Suppressor macrophage treated with lipopolysaccharide for 1 hour (primary cell): ENCODE results near the gene TEX53.

Experiments
- DNase-seq, 3 donors: peaks; one replicate each; pipeline ENCODE4 v3.0.0-alpha.2; 2020 to 2022

The TEX53 gene

DNA sequence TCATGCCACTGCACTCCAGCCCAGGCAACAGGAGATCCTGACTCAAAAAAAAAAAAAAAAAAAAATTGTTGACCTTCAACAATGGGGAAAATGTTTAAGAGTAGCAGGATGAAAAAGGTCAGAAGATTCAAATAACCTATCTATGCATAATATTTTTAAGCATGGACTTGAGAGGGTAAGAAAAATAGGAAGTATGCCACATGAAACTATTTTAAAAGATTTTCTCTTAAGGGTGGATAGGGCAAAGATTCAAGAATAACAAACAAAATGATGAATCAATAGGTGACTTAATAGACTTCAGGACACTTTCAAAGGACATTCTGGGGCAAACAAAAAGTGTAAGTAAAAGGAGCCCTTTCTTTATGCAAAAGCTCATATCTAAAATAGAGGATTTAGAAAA is 21.2 kb upstream of the TEX53 start:
- DNase-seq, result peak in 2 of 3 donors; percentile 27 to 37

DNA sequence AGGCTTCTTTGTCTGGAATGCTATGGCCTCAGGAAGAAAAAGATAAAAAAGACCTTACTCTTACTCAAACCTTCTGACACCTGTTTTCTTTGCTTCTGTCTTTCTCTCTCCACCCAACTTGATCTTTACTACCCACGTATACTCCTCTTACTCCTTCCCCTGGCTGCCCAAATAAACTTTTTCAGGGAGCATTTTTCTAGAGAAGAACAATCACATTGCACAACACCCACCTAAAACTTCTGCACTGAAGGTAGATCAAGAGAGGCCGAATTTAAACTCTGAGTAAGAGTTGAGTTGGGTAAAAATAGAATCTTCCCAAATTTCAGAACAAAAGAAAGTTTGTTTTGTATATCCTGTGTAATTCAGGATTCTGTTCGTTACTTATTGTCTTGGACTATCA is 20.5 kb upstream of the TEX53 start:
- no peak for DNase-seq

DNA sequence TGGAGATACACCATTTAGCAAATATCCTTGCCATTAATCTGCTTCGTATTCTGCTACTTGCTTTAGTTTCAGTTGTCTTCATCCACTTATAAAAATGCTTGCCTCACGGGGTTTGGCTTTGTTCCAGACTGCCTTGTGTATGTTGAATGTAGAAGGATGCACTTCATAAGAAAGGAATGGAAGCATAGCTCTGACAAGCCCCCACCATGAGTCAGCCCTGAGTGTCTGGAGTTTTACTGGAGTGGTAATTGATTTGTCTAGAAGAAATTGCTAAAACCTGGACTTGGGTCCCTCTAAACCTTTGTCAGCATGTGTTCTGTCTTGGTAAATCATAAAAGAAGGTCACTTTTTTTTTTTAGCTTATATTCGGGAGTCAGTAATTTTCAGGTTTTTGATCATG is 19.8 kb upstream of the TEX53 start:
- DNase-seq, result peak; percentile 82 to 85 (median 83)

DNA sequence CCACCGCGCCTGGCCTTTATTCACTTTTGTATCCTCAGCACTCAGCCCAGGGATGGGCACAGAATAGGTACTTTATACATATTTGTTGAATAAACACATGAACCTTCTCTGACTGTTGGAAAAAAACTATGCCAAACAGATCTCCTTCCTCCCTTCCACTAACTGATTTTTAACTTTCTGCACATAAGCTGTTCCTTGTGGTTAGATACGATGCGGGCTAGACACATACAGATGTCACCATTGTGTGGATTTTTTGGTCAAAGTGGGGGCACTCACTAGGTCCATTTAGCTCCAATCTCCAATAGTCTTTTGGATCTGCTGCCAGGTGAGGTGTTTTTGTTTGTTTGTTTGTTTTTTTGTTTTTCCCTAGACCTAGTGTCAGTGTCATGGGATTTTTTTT is 19.3 kb upstream of the TEX53 start:
- DNase-seq, result no peak

DNA sequence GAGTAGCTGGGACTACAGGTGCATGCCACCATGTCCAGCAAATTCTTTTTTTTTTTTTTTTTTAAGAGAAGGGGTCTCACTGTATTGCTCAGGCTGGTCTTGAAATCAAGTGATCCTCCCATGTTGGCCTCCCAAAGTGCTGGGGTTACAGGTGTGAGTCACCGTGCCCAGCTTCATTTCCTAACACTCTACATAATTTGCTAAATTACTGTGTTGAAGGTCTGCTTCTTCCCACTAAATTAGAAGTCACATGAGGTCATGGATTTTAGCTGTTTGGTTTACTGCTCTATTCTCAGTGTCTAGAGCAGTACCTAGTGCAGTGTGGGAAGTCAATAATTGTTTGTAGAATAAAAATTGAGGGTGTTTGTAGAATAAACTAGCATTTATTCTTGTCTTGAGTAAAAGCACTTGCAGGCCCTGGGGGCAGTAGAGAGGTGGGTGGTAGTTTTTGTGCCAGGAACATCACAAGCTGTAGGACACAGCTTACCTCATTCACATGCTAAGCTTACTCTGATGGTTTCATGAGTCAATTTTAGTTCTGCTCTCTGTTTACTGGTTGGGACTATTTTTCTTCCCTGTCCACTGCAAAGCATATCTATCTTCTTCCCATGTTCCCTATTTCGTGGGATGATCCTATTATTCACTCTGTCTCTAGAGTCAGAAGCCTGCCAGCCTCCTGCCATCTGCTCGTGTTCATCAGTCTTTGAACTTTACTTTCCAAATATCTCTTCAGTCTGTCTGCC is 17.4 kb upstream of the TEX53 start:
- peak; percentile 33 to 50 (median 40) for DNase-seq

DNA sequence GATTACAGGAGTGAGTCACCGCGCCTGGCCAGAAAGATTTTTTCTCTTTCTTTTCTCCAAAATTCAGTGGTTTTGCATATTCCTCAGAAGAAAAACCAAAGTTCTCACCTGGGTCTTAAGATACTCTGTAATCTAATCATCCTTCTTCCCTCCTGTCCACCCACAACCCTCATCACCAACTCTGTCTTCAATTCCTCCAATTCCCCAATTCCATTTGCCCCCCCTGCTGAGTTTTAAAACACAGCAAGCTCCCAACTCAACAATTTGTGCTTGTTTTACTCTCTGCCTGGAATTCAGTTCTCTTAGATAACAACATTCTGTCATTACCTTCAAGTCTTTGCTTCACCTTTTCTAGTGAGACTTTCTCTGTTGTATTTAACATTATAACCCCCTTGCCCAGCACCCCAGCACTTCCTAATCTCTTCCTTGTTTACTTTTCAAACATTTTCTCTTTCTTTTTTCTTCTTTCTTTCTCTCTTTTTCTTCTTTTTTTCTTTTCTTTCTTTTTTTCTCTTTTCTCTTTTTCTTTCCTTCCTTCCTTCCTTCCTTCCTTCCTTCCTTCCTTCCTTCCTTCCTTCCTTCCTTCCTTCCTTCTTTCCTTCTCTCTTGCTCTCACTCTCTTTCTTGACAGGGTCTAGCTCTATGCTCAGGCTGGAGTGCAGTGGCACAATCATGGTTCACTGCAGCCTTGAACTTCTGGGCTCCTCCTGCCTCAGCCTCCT is 16.6 kb upstream of the TEX53 start:
- no peak for DNase-seq

DNA sequence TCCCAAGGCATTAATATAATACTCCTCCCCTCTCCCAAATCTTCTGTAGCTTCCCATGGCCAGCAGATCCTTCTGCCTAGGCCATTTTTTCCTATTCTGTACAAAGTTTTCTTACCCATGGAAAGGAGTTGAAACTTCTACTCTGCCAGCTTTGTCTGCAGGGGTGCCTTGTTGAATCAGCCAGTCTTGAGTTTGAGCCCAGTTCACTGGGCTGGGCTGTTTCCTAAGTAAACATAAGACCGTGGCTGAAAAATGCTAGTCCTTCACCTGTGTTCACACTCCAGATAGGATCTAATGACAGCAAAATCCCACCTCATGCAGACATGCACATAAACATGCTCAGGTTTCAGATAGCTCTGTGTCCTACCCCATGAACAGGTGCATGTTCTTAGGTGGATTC is 14.0 kb upstream of the TEX53 start:
- no peak for DNase-seq

DNA sequence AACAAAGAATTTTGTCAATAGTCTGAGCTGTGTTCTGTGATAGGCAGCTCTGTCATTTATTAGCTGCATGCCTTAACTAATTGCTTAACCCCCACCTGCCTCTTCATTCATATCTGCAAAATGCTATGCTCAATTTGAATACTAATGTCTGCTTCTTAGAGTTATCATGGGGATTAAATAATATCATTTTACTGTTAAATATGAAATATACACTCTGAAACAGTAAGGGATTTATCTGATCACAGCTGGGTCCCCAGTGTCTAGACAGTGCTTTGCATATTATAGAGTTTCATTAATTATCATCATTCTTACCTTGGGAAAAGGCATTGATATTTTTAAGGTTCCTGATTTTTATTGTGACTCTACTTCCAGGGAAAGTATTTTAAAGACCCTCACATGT is 12.4 kb upstream of the TEX53 start:
- no peak for DNase-seq

DNA sequence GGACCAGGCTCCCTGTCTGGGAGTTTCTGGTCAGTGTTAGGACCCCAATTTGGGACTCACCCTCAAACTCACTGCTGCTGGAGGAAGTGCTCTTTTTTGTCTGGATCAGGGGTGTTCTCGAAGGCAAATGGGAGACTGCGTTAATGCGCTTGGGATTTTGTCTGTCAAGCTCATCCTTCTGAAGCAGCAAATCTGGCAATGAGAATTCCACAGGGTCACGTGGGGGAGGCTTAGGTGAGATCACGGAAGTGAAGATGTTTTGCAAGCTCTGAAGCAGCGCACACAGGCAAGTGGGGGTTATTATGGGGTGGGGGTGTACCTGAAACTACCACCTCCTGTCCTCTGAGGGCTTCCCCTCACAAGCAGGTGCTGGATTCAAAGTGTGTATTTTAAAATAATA is 10.5 kb upstream of the TEX53 start:
- DNase-seq, result no peak

DNA sequence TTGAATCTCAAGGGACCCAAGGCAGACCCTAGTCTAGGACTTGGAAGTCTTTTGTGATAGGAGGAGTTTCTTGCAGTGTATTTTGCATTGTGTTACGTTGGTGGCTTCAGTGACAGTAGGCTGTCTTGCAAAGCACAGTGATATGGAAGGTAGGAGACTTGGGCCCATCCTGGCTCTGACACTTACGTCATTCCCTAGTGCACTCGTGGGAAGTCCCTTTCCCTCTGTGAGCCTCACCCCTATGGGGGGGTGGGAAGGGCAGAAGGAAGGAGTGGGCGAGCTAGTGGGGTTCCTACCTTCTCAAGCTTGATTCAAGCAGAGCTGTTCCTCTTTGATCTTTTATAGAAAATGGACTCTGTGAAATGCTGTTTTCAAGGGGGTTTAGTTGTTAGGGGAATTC is 9.2 kb upstream of the TEX53 start:
- DNase-seq, result peak; percentile 77 to 87 (median 79)

DNA sequence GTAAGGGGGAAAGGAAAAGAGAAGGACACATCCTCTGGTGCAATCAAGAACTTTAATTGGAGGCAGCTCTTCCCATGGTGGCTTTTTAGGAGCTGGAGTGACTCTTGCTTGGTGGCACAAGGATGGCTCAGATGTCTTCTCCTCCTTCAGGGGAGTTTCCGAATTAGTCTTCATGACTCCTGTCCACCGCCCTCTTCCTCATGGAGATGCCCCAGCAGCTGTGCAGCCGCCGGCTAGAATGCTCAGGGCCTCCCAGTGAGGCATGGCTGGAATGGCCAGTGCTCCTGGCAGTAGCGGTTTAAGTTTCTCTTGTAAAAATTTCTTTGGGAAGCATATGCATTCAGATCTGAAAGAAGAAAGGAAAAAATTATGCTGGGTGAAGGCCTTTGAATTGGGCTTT is 8.8 kb upstream of the TEX53 start:
- peak; percentile 65 to 80 (median 79) for DNase-seq

DNA sequence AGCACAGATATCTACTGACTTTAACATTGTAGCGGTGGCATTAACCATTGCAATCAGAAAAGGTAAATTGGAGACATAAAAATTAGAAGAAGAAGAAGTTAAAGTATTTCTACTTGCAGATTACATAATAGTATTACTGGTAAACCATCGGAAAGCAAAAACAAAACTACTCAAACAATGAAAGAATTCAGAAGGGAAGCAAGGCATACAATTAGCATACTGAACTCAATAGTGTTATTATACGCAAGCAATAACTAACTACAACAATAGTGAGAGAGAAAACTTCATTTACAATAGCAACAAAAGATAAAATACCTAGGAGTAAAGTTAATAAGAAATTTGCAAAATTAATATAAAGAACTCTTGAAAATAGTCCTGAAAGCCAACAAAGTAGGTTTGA is 6.6 kb upstream of the TEX53 start:
- no peak for DNase-seq

DNA sequence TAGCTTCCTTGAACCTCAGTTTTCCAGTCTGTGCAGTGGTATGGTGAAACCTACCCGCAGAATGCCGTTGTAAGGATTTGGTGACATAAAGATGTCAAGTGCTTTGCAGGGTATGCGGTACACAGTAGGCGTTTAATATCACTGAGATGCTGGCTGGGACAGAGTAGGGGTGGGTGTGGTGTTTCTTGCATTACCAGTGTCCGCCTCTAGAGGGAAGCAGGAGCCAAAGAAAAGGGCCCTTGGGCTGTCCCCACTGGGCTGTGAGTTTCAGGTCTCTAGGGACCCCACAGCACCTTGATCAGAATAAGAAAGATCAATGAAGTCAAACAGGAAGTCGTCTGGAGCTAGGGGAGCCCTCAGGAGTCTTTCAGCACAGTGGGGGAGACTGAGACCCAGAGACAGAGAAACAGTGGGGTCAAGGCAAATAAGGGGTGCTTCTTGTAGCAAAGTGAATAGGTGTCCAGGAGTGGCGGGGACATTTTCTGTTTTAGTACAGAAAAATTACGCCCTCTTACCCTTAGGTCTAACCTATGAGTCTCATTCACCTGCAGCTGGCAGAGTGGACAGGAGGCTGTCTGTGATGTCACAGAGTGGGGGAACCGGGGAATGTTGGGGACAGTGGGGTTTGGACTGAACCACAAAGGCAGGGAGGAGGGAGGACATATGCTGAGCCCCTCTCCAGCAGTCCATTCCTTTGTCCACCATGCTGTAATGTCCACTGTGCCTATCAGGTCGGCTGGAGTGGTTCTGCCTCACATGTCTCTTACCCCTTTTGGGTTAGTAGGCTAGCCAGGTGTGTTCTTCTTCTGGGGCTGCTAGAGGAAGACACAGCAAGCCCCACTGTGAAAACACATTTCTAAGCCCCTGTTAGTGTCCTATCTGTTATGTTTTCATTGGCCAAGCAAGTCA is 4.7 kb upstream of the TEX53 start:
- DNase-seq, result peak; percentile 49 to 81 (median 73)

DNA sequence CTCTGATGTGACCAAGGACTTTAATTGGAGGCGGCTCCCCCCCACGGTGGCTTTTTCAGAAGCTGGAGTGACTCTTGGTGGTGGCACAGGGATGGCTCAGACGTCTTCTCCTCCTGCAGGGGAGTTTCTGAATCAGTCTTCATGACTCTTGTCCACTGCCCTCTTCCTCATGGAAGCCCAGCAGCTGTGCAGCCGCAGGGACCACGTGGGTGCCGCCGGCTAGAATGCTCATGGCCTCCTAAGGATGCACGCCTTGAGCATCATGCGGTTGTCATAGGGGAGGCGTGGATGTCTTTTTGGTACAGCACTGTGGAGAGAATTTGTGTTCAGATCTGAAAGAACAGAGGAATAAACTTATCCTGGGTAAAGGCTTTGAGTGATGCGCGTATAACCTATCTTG is 1.3 kb downstream of the TEX53 start:
- peak in 2 of 3 donors; percentile 25 to 32 for DNase-seq

DNA sequence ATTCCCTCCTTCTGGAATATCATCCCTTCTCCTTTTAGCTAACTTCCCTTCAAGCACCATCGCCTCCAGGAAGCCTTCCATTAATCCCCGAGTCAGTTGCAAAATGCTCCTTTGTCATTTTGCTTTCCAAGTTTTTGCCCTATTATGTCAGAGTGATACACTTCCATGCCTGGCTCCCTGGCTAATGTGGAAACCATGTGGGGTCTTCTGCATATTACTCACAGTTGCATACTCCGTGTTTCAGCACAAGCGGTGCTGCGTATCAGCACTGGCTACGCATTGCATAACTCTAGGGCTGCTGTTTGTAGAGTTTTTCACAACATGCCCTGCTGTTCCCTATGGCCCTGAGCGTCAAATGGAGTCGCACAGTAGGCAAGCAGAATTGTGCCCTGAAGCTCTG is 1.9 kb downstream of the TEX53 start:
- peak; percentile 61 to 69 (median 64) for DNase-seq

DNA sequence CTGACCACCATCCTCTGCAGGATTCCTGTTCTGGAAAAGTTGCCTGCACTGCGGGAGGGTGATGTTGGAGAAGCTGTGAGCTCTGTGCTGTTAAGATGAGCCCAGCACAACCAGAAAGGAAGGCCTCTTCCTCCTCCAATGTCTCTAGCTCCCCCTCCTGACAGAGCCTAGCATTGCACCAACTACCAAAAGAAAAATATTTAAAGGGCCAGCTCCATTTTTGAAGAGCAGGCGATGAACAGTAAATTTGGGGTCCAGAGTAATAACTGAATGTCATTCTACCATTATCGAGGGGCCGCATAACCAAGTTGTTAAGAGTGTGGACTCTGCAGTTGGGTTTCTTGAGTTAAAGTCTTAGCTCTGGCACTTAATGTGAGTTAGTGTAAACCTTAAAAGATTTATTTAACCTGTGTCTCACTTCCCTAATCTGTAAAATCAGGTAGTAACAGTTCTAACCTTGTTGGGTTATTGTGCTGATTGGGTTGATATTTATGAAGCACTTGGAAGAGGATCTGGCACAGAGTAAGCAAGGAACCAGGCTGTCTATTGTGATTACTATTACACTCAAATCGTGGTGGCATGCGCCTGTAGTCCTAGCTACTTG is 3.9 kb downstream of the TEX53 start:
- DNase-seq, result peak; percentile 85 to 90 (median 85)

DNA sequence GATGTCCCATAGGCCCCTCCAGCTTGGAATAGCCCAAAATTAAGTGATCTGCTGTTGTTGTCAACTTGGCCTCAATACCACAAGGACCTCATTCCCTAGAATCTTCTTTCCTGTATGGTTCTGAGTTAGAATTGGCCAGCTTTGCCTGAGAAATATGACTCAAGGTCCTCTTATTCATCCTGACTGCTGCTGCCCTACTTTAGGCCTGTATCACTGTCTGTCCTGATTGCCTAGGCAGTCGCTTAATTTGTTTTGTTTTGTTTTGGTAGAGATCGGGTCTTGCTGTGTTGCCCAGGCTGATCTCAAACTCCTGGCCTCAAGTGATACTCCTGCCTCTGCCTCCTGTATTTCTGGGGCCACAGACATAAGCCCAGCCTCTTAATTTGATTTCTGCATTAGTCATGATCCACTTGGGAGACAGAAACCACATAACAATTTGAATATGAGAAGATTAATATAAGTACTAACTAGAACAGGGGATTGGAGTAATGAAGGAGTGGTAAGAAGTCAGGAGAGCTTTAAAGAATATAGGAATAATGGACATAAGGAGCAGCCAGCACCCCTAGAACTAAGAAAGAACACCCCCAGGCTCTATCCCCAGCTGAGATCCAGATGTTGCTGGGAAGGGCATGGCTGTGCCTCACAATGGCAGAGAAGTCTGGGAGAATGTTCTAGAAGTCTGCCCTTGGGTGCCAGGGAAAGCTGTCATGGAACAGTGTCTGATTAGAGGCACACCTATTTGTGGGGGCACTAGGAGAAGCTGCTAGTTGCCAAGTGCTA is 4.6 kb downstream of the TEX53 start:
- DNase-seq, result no peak

DNA sequence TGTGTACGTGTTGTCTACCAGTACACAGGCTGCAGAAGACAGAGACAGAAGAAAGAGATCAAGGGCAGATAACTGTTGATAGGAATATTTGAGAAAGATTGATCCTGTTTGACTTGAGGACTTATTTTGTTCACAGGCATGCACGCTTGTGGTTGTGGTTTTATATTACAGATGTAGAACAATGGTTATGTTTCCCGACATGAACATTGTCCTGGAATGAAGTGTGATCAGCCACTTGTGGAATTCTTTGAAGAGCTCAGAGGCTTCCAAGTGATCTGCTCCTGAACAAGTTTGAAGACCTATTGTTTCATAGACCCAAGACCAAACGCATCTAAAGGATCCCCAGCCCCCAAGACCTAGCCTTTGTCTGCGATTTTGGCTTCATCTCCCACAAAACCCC is 13.7 kb downstream of the TEX53 start:
- no peak for DNase-seq

DNA sequence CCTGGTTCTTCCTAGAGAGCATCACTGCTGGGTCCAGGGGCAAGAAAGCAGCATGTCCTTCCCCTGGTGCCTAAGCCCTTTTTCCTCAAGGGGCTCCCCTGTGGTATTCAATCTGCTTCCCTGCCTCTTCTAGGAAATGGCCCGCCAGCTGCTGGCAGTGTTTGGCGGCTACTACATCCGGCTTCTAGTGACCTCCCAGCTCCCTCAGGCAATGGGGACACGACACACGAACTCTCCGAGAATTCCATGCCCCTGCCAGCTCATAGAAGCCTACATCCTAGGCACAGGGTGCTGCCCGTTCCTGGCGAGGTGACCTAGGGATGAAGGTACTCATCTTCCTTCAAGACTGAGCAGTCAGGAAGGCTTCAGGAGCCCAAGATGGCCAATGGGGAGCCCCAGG is 14.6 kb downstream of the TEX53 start:
- DNase-seq, result no peak

DNA sequence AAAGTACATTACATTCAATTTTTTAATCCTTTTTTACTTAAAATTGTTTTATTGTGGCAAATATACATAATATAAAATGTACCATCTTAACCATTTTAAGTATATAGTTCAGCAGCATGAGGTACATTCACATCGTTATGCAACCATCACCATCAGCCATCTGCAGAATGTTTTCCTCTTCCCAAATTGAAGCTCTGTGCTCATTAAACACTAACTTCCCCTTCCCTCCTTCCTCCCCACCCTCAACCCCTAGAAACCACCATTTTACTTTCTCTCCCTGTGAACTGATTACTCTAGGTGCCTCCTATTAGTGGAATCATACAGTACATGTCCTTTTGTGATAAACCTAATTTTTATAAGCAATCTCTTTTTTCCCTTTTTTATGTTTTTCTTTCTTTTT is 15.6 kb downstream of the TEX53 start:
- peak; percentile 33 to 50 (median 48) for DNase-seq

DNA sequence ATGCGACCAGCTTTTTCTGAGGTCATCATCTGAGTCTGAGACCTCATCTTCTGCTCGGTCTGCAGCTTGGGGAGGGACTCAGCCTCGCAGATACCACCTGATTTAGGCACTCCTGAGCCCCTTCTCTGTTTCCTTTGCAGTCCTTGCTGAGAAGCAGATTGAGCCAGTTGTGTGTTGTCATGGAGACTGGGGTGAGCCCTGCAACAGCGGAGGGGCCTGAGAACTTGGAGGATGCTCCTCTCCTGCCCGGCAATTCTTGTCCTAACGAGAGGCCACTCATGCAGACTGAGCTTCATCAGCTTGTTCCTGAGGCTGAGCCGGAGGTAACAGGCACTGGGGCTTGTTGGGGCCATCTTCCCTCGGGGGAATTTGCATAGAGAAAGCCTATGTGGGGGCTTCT is 19.2 kb downstream of the TEX53 start:
- DNase-seq, result no peak

DNA sequence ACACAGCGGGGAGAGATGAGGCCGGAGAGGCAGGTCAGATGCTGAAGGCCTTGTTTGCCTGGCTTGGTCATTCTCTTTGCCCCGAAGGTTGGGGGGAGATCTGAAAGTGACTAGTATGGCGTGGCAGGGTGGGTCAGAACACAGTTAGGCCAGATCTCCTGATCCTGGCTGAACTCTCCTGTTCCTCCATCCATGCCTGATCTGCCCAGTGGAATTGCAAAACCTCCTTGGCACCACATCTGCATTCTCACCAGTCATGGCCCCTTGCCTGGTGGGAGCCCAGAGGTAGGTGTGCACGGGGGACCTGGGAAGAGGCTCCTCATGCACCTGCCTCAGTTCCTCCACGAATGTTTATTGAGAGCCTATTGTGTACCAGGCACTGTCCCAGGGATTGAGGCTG is 23.2 kb downstream of the TEX53 start:
- no peak for DNase-seq
